CD14-positive monocyte (primary cell): ENCODE measurements around the gene WDR5B. TPM values are rescaled to one million over a fixed set of nuclear protein-coding genes. Genes with fewer than 3 reads are reported as not detected.

Experiments used
- DNase-seq, 3 donors: peaks; one replicate each; pipeline ENCODE4 v3.0.0-alpha.2; 2011 to 2022
- H2AFZ ChIP-seq: 2 replicates; pipeline ENCODE4 v1.6.0; 2012; ENCODE audit warnings: mild to moderate bottlenecking, low read depth, low read length, inconsistent platforms; ENCODE audit not compliant: insufficient read depth, poor library complexity, severe bottlenecking
- H3K27ac ChIP-seq, 2 donors: 1 replicate in 1 of 2; 2 replicates in 1 of 2; pipeline ENCODE4 v1.5.1; 2012 to 2013; ENCODE audit warnings: low read length in 2 of 2, control low read depth in 1 of 2, inconsistent platforms in 1 of 2, low read depth in 1 of 2, mild to moderate bottlenecking in 1 of 2
- H3K27me3 ChIP-seq, 2 donors: one replicate each; pipeline versions ENCODE4 v1.6.0 to v1.6.1; 2011 to 2013; ENCODE audit warnings: low read length in 2 of 2; ENCODE audit not compliant: control insufficient read depth in 2 of 2, insufficient read depth in 2 of 2
- H3K36me3 ChIP-seq, 2 donors: replicated peaks in 1 of 2; 1 replicate in 1 of 2; 2 replicates in 1 of 2; pipeline versions ENCODE4 v1.5.1 to v1.6.1; 2012 to 2013; ENCODE audit warnings: low read length in 2 of 2, control low read depth in 1 of 2, inconsistent platforms in 1 of 2, mild to moderate bottlenecking in 1 of 2; ENCODE audit not compliant: insufficient read depth in 2 of 2, control insufficient read depth in 1 of 2
- H3K4me1 ChIP-seq, 2 donors: 1 replicate in 1 of 2; 2 replicates in 1 of 2; pipeline versions ENCODE4 v1.5.1 to v1.6.1; 2012 to 2013; ENCODE audit warnings: low read length in 2 of 2, control low read depth in 1 of 2, inconsistent platforms in 1 of 2, mild to moderate bottlenecking in 1 of 2, moderate library complexity in 1 of 2; ENCODE audit not compliant: insufficient read depth in 2 of 2, control insufficient read depth in 1 of 2
- H3K4me2 ChIP-seq: replicated peaks from 2 replicates; pipeline ENCODE3; 2012; ENCODE audit warnings: low read length, moderate library complexity, mild to moderate bottlenecking; ENCODE audit not compliant: poor library complexity, severe bottlenecking; ENCODE audit errors: extremely low read depth
- H3K4me3 ChIP-seq, 3 experiments: fragments of 200-600 bp in 1 of 3; sonication (generic) in 1 of 3; replicated peaks in 1 of 3; 1 replicate in 2 of 3; 2 replicates in 1 of 3; pipeline ENCODE4 v1.5.1; 2011 to 2013; ENCODE audit warnings: low read length in 3 of 3, mild to moderate bottlenecking in 3 of 3, control low read depth in 2 of 3, low read depth in 2 of 3, inconsistent platforms in 1 of 3, moderate library complexity in 1 of 3
- H3K79me2 ChIP-seq: 2 replicates; pipeline ENCODE4 v1.6.0; 2012; ENCODE audit warnings: mild to moderate bottlenecking, control low read depth, inconsistent platforms, low read length, moderate library complexity; ENCODE audit not compliant: insufficient read depth
- H3K9ac ChIP-seq: 2 replicates; pipeline ENCODE4 v1.6.0; 2017; ENCODE audit warnings: low read length, mild to moderate bottlenecking; ENCODE audit not compliant: insufficient read depth, poor library complexity, severe bottlenecking
- H3K9me3 ChIP-seq, 2 donors: replicated peaks in 1 of 2; 1 replicate in 1 of 2; 2 replicates in 1 of 2; pipeline versions ENCODE4 v1.5.1 to v1.6.1; 2012 to 2013; ENCODE audit warnings: low read length in 2 of 2, control low read depth in 1 of 2; ENCODE audit not compliant: control insufficient read depth in 1 of 2, insufficient read depth in 1 of 2
- H4K20me1 ChIP-seq: 2 replicates; pipeline ENCODE4 v1.6.0; 2012; ENCODE audit warnings: mild to moderate bottlenecking, low read length, control low read depth, moderate library complexity; ENCODE audit not compliant: insufficient read depth
- H3K27ac Mint-ChIP-seq, 7 donors: one replicate each; pipeline ENCODE4 v1.8.0; 2020; ENCODE audit warnings: mild to moderate bottlenecking in 7 of 7, mixed read lengths in 7 of 7, moderate library complexity in 6 of 7, inconsistent platforms in 2 of 7
- H3K27me3 Mint-ChIP-seq, 3 donors: one replicate each; pipeline ENCODE4 v1.8.0; 2021 to 2022; ENCODE audit warnings: low read depth in 3 of 3, mild to moderate bottlenecking in 3 of 3, mixed read lengths in 3 of 3, moderate library complexity in 3 of 3, inconsistent platforms in 1 of 3
- H3K36me3 Mint-ChIP-seq, 2 donors: one replicate each; pipeline ENCODE4 v1.8.0; 2020; ENCODE audit warnings: mixed read lengths in 2 of 2, inconsistent platforms in 1 of 2, mild to moderate bottlenecking in 1 of 2
- H3K4me1 Mint-ChIP-seq: one replicate; pipeline ENCODE4 v1.8.0; 2020; ENCODE audit warnings: mild to moderate bottlenecking, mixed read lengths
- H3K4me3 Mint-ChIP-seq, 2 donors: one replicate each; pipeline ENCODE4 v1.8.0; 2020; ENCODE audit warnings: mild to moderate bottlenecking in 2 of 2, mixed read lengths in 2 of 2, moderate library complexity in 1 of 2
- H3K9me3 Mint-ChIP-seq, 7 donors: one replicate each; pipeline ENCODE4 v1.8.0; 2020 to 2022; ENCODE audit warnings: mixed read lengths in 7 of 7, mild to moderate bottlenecking in 6 of 7, moderate library complexity in 6 of 7, inconsistent platforms in 2 of 7
- WGBS: methylation state at CpG from one replicate; pipeline ENCODE4 v1.1.5; 2013; ENCODE audit warnings: missing lambda C conversion rate; ENCODE audit not compliant: insufficient coverage; 5-methylcytosine and 5-hydroxymethylcytosine counted together
- intact Hi-C, 2 donors: fragments of 100-400 bp; cut with micrococcal nuclease; formaldehyde crosslinking; loops; one replicate each; pipeline versions ENCODE4 v1.15.0 to v1.15.1; 2023
- polyA minus RNA-seq: library from RNA; depleted of rRNA, polyadenylated mRNA; stranded (reverse); fragments of >200 nt; gene quantifications from 2 replicates; pipeline ENCODE4 v1.2.3, GENCODE V29; 2012
- polyA plus RNA-seq, 3 donors: library from polyadenylated mRNA; depleted of rRNA in 1 of 3; unstranded in 2 of 3; stranded (reverse) in 1 of 3; fragments of 300-500 nt in 2 of 3; fragments of >200 nt in 1 of 3; fragmentation: Illumina TruSeq in 2 of 3; gene quantifications; 1 replicate in 2 of 3; 2 replicates in 1 of 3; pipeline ENCODE4 v1.2.3, GENCODE V29; 2012 to 2021
- total RNA-seq, 12 experiments: library from RNA in 1 of 12; stranded (reverse) in 1 of 12; fragments of 120-200 nt in 1 of 12; gene quantifications; one replicate each; pipeline ENCODE4 v1.2.4 and lab custom pipeline; 2013 to 2026; ENCODE audit warnings: mixed read lengths in 6 of 12, inconsistent platforms in 1 of 12
- TF ChIP-seq, protein P1 (sequence below): fragments of 200-600 bp; IDR thresholded peaks from one replicate; pipeline ENCODE4 v1.8.0; 2022; ENCODE audit warnings: antibody characterized with exemption, mild to moderate bottlenecking

The WDR5B gene
- 9.1 TPM for total RNA-seq (2013)
- polyA plus RNA-seq (1 to 10 TPM in 1 of 3 donors, under 1 TPM in 2; 0.85 to 3.1 (median 0.85) TPM), polyA minus RNA-seq (1.9 and 2.8 TPM in 2 replicates), total RNA-seq (lab: John Stamatoyannopoulos, UW) (1.5 to 7.6 (median 3.0) reads per million in 11 experiments)

DNA sequence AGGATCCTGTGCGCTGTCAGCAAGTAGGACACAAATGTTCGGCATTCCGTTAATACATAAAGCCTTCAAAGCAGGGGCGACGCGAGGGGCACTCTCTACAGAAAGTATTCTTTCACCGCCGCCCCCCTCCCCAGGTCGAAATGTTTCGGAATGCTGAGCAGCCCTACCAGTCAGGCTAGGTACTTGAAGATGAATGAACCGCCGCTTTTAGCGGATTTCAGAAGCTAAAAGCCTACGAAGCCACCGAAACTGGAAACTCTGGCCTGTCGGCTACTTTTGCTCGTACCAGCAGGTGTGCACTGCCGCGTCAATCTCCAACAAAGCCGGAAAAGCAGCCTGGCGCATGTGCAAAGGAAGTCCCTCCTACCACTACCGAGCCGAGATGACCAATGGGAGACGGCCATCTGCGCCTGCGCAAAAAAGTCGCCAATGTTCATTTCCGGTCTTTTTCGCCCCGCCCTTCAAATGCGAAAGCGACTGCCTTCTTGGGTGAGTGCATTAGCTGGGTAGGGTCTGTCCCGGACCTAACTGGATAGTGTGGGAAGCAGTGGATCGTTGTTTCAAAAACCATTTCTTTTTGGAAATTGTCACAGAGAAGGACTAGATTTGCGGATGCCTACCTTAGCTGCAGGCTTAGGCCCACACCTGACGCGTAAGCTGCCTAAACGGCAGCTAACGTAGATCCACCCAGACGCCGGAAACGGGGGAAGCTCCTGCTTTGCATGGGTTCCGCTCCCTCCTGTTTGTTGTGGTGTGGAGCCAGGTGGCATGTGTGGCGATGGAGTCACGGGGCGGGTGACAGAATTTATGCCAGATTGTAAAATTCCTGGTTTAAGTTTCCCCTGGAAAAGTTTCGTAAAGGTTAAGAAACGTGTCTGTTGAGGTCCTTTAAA lies at the start of gene WDR5B:
Gene WDR5B (minus strand): TSS at position 301 of the 893 bp plus-strand sequence. CDS start 534 bp downstream, outside the sequence.
- H3K9me3 Mint-ChIP-seq = no peaks in the 10 kb centered on the region
- TF ChIP-seq, protein P1, sequence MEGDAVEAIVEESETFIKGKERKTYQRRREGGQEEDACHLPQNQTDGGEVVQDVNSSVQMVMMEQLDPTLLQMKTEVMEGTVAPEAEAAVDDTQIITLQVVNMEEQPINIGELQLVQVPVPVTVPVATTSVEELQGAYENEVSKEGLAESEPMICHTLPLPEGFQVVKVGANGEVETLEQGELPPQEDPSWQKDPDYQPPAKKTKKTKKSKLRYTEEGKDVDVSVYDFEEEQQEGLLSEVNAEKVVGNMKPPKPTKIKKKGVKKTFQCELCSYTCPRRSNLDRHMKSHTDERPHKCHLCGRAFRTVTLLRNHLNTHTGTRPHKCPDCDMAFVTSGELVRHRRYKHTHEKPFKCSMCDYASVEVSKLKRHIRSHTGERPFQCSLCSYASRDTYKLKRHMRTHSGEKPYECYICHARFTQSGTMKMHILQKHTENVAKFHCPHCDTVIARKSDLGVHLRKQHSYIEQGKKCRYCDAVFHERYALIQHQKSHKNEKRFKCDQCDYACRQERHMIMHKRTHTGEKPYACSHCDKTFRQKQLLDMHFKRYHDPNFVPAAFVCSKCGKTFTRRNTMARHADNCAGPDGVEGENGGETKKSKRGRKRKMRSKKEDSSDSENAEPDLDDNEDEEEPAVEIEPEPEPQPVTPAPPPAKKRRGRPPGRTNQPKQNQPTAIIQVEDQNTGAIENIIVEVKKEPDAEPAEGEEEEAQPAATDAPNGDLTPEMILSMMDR = no peak
- H2AFZ ChIP-seq = peak within 1 kb of the TSS; percentile 84
- H3K4me1 Mint-ChIP-seq = peaks cover 33% of the 10 kb centered on the region
- peak within 1 kb of the TSS; percentile 94 to 98 (median 95) for H3K27ac Mint-ChIP-seq
- H3K9me3 ChIP-seq = no peaks in the 10 kb centered on the region
- under 1% methylated on average over 45 of the region's 48 CpGs for WGBS
- peaks cover 0 to 22% of the 10 kb centered on the region in 2 donors for H3K36me3 ChIP-seq
- peaks cover 89% of the 10 kb centered on the region for H3K79me2 ChIP-seq
- H3K27me3 ChIP-seq = no peaks in the 10 kb centered on the region
- peaks cover 7% of the 10 kb centered on the region for H4K20me1 ChIP-seq
- peak within 1 kb of the TSS; percentile 81 for H3K9ac ChIP-seq
- peak within 1 kb of the TSS; percentile 89 for H3K4me2 ChIP-seq
- peak; percentile 95 to 97 (median 96) for DNase-seq
- peak within 1 kb of the TSS; percentile 73 to 97 (median 94) for H3K4me3 ChIP-seq
- intact Hi-C loops = loop anchor here (5.0 to 10.0 kb wide), 3 partner anchors 34 to 871 kb away; partner anchors contain the start of genes POLQ (in 2 of the 2), FAM162A (in 1 of the 2), KPNA1 (in 1 of the 2) and MIX23 (in 1 of the 2)
- peaks cover 4 to 17% of the 10 kb centered on the region in 2 donors for H3K36me3 Mint-ChIP-seq
- H3K27ac ChIP-seq = peak within 1 kb of the TSS; percentile 79 to 92
- H3K4me1 ChIP-seq = peaks cover 16 to 25% of the 10 kb centered on the region in 2 donors
- no peaks in the 10 kb centered on the region for H3K27me3 Mint-ChIP-seq
- H3K4me3 Mint-ChIP-seq = peak within 1 kb of the TSS; percentile 93 to 95

GRCh38 chr3:122464659-122465058 lies 48.8 kb upstream of the WDR5B start:
- intact Hi-C loops = loop anchor here in 1 of 2 donors (10.0 kb wide), 1 partner anchor 50 kb away; the partner anchor contains the start of gene KPNA1
- WGBS = no CpG with 5 or more reads among the region's 1 CpG
- peaks cover 17% of the 10 kb centered on the region for H3K79me2 ChIP-seq

More at GRCh38 chr3:122464659-122465058, 48.8 kb upstream of the WDR5B start:
- Histone ChIP-seq H3K27me3 (no peaks in the 10 kb centered on the region), H3K27ac (no peak overlapping the region), H3K4me1 (no peaks in the 10 kb centered on the region), H2AFZ (no peak overlapping the region), H3K4me2 (no peak overlapping the region), H3K9me3 (no peaks in the 10 kb centered on the region), H3K36me3 (peaks cover 48 to 82% of the 10 kb centered on the region in 2 donors), H3K4me3 (no peak overlapping the region), H3K9ac (no peak overlapping the region), H4K20me1 (peaks cover 26% of the 10 kb centered on the region)
- no peak overlapping the region for H3K4me3 Mint-ChIP-seq
- no peak overlapping the region for H3K27ac Mint-ChIP-seq
- no peak for DNase-seq
- peaks cover 60 to 66% of the 10 kb centered on the region in 2 donors for H3K36me3 Mint-ChIP-seq
- peaks cover 3% of the 10 kb centered on the region for H3K4me1 Mint-ChIP-seq
- H3K9me3 Mint-ChIP-seq = no peaks in the 10 kb centered on the region
- H3K27me3 Mint-ChIP-seq = no peaks in the 10 kb centered on the region
- TF ChIP-seq, protein P1 = no peak
